Uterus (tissue), 4 donors: Measurements from ENCODE around the gene TSHZ1. TPM values are rescaled to one million over a fixed set of nuclear protein-coding genes. Genes with fewer than 3 reads are reported as not detected.

ENCODE experiments used
- DNase-seq, 2 donors: peaks; one replicate each; pipeline ENCODE4 v3.0.0-alpha.2; 2019 to 2020
- H3K27ac ChIP-seq, 2 donors: fragments of 200-600 bp; sonication (generic); 1 replicate in 1 of 2; 2 replicates in 1 of 2; pipeline ENCODE4 v1.5.1; 2016 to 2018
- H3K27me3 ChIP-seq, 2 donors: fragments of 200-600 bp; sonication (generic); one replicate each; pipeline ENCODE4 v1.5.1; 2018 to 2019; ENCODE audit warnings: control low read depth in 1 of 2
- H3K36me3 ChIP-seq, 2 donors: fragments of 200-600 bp; sonication (generic); one replicate each; pipeline ENCODE4 v1.5.1; 2019; ENCODE audit warnings: control low read depth in 1 of 2
- H3K4me1 ChIP-seq, 2 donors: fragments of 200-600 bp; sonication (generic); one replicate each; pipeline ENCODE4 v1.5.1; 2018 to 2019; ENCODE audit warnings: control low read depth in 1 of 2
- H3K4me3 ChIP-seq, 2 donors: fragments of 200-600 bp; sonication (generic); 1 replicate in 1 of 2; 2 replicates in 1 of 2; pipeline ENCODE4 v1.5.1; 2018 to 2019; ENCODE audit warnings: mild to moderate bottlenecking in 1 of 2
- H3K9me3 ChIP-seq, 2 donors: fragments of 200-600 bp; sonication (generic); one replicate each; pipeline ENCODE4 v1.5.1; 2019; ENCODE audit warnings: control low read depth in 1 of 2
- POLR2A ChIP-seq, 2 donors: fragments of 450-650 bp; IDR thresholded peaks; one replicate each; pipeline ENCODE4 v1.6.1; 2016; ENCODE audit warnings: antibody characterized with exemption in 2 of 2, mild to moderate bottlenecking in 1 of 2, moderate library complexity in 1 of 2
- intact Hi-C: fragments of 100-400 bp; cut with DNase I; formaldehyde crosslinking; loops from one replicate; pipeline ENCODE4 v1.15.1; 2023; ENCODE audit warnings: low total_unique reads
- total RNA-seq, 4 donors: library from RNA; depleted of rRNA in 3 of 4; stranded (reverse); fragments of >200 nt in 3 of 4; gene quantifications; one replicate each; pipeline versions ENCODE4 v1.1.0 to v1.2.4, GENCODE V29; 2014 to 2023
- TF ChIP-seq, protein P1 (sequence below), 4 experiments: fragments of 200-600 bp in 2 of 4; fragments of 450-650 bp in 2 of 4; sonication (generic) in 2 of 4; IDR thresholded peaks; one replicate each; pipeline ENCODE4 v1.5.1; 2016 to 2019; ENCODE audit warnings: antibody characterized with exemption in 4 of 4, mild to moderate bottlenecking in 2 of 4, moderate library complexity in 1 of 4
- donor health status: DM: yes; HTN: yes; CAD: no.

The TSHZ1 gene
- total RNA-seq, 4 donors from 2014 or later: 10.0 to 31.9 (median 21.4) TPM

DNA sequence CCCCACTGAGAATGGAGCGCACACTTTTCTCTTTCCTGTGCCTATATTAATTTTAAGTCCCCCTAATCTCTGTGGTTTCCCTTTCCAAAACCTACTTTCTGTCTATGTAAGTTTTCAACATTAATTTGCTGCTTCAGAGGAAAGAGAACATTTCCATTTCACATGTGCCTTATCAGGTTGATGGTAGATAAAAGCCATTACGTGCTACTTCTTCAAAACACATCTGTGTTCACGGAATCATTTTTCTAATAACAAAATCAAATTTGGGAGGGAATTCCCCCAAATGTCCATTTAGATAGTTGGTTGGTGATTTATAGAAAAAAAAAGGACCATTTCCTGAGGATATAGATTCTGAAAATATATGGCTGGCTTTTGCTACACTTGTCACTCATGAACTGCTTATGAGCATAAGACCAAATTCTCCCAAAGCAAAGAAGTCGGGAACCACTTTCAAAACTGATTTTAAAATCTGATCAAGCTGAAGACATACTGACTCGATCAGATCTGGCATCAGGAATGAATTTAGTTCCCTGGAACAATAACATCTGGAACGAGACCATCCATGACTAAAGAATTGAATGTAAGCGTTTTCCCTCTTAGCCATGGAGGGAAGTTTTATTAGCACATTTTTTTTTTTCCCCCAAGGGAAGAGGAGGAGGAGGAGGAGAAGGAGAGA lies 9.9 kb upstream of the TSHZ1 start:
- DNase-seq: no peak
- no peak overlapping the region for H3K27ac ChIP-seq
- H3K4me1 ChIP-seq: peaks cover 0 to 16% of the 10 kb centered on the region in 2 donors
- TF ChIP-seq POLR2A (IDR thresholded peaks at IDR 0.05): no peak
- TF ChIP-seq, protein P1, sequence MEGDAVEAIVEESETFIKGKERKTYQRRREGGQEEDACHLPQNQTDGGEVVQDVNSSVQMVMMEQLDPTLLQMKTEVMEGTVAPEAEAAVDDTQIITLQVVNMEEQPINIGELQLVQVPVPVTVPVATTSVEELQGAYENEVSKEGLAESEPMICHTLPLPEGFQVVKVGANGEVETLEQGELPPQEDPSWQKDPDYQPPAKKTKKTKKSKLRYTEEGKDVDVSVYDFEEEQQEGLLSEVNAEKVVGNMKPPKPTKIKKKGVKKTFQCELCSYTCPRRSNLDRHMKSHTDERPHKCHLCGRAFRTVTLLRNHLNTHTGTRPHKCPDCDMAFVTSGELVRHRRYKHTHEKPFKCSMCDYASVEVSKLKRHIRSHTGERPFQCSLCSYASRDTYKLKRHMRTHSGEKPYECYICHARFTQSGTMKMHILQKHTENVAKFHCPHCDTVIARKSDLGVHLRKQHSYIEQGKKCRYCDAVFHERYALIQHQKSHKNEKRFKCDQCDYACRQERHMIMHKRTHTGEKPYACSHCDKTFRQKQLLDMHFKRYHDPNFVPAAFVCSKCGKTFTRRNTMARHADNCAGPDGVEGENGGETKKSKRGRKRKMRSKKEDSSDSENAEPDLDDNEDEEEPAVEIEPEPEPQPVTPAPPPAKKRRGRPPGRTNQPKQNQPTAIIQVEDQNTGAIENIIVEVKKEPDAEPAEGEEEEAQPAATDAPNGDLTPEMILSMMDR (IDR thresholded peaks at IDR 0.05): no peak
- no peaks in the 10 kb centered on the region for H3K36me3 ChIP-seq
- no peaks in the 10 kb centered on the region for H3K27me3 ChIP-seq
- intact Hi-C loops: no loop called here
- no peak overlapping the region for H3K4me3 ChIP-seq
- no peaks in the 10 kb centered on the region for H3K9me3 ChIP-seq

DNA sequence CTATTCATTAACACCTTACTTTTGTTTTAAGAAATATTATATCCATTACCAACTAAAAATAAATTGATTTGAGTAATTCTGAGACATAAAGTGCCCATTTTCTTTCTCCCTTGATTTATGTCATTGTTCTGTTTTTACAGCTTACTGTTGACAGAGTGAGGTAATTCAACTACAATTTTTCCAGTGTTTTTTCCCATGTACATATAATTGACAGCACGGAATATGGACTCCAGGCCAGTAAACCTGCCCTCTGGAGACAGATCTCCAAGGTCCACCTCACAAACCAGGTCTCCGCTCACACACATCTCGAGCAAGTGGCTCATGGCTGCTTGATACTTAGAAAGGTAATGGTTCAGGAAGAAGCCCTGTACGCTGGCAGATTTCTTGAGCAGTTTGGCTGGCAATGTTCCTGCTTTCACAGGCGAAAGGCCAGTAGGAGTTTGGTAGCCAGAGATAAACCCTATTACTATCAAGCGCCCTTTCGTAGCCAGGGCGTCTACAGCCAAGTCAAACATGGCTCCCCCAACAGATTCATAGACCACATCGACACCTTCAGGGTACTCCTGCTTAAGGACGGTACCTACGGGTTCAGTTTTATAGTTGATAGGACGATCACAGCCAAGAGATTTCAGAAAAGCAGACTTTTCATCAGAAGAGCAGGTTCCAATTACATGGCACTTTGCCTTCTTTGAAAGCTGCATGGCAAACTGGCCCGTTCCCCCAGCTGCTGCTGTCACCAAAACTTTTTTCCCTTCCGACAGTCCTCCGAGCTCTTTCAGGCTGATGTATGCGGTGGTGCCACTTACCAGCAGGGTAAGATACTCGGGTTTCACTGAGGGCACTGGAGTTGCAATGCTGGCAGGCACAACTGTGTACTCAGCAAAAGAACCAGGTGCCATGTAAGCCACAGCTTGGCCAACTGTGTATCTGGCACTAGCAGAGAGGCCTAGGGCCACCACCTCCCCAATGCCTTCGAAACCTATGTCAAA lies 9.0 kb upstream of the TSHZ1 start:
- H3K27ac ChIP-seq: no peak overlapping the region

DNA sequence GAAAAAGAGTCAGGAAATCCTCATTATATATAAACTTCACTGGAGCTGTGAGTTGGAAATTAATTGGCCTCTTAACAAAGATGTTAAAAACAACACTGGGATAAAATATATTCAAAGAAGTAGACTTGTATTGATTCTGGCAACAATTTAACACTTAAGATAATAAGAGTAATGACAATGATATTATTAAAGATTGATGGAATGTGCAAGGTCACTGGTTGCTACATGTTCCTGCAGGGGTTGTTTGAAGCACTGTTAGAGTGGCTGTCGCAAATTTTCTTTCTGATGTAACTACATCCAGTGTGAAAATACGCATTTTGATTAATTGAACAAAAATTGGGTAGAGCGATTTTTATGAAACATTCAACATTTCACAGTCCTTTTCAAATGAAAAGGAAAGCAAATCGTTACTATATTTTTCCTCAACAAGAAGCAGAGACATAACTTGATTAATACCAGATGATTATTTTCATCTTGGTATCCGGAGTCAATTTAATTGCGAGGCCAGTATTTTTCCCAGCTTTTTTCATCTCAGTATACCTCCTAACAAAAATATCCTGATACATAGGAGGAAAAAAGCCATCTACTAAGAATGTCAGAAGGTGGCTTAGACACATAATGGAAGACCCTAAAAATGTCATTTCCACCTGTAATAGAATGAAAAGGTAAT lies 7.8 kb upstream of the TSHZ1 start:
- Histone ChIP-seq H3K4me1 (peaks cover 4 to 22% of the 10 kb centered on the region in 2 donors), H3K27ac (peak overlapping the region in 1 of 2 donors; percentile 36), H3K9me3 (no peaks in the 10 kb centered on the region), H3K36me3 (no peaks in the 10 kb centered on the region), H3K27me3 (no peaks in the 10 kb centered on the region), H3K4me3 (no peak overlapping the region)
- TF ChIP-seq, protein P1 (IDR thresholded peaks at IDR 0.05): no peak
- TF ChIP-seq POLR2A (IDR thresholded peaks at IDR 0.05): no peak
- no peak for DNase-seq
- intact Hi-C loops: no loop called here

More for the DNA sequence above, 9.0 kb upstream of the TSHZ1 start:
- H3K4me3 ChIP-seq: no peak overlapping the region
- DNase-seq: no peak
- H3K4me1 ChIP-seq: peaks cover 0 to 16% of the 10 kb centered on the region in 2 donors
- H3K27me3 ChIP-seq: no peaks in the 10 kb centered on the region
- TF ChIP-seq, protein P1 (IDR thresholded peaks at IDR 0.05): no peak
- TF ChIP-seq POLR2A (IDR thresholded peaks at IDR 0.05): no peak
- no peaks in the 10 kb centered on the region for H3K36me3 ChIP-seq
- H3K9me3 ChIP-seq: no peaks in the 10 kb centered on the region
- intact Hi-C loops: no loop called here

DNA sequence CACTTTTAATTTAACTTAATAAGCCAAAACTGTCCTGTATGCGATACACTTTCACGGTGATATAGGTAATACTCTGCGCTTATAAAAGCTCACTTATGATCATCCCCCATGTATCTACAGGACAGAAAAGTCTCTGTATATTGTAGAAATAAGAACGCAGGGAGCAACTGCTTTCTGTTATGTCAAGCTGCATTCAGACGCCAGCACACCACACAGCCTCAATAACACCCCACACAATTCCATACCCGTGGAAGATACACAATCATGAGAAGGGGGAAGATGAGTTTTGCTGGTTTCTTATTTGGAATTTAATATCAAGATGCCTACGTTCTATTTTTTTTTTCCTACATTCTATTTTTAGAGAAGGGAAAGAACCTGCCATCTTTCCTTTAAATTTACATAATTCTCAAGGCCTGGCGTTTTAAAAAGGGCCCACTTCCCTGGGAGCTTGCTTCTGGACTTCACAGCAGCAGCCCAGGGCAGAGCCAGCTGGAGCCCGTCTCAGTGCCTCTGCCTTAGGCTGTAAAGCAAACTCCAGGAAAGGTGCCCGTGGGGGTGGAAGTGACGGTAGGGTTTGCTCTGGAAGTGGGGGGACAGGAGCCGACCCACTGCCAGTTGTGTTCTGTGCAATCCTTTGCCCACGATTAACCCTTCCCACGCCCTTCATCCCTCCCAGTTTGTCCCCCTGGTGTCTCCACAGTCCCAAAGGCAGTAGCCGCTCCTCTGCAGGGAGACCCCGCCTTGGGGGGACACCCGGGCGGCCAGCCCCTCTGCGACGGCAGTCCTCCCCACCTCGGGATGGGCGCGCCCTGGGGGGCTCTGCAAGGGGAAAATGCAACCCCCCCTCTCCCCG lies 7.0 kb upstream of the TSHZ1 start:
- DNase-seq: no peak
- no peaks in the 10 kb centered on the region for H3K36me3 ChIP-seq
- H3K27me3 ChIP-seq: no peaks in the 10 kb centered on the region
- H3K27ac ChIP-seq: peak overlapping the region in 1 of 2 donors; percentile 36
- peaks cover 4 to 22% of the 10 kb centered on the region in 2 donors for H3K4me1 ChIP-seq
- peak overlapping the region in 1 of 2 donors; percentile 39 for H3K4me3 ChIP-seq
- intact Hi-C loops: no loop called here
- H3K9me3 ChIP-seq: no peaks in the 10 kb centered on the region
- TF ChIP-seq, protein P1 (IDR thresholded peaks at IDR 0.05): no peak
- no peak for TF ChIP-seq POLR2A (IDR thresholded peaks at IDR 0.05)
